Measurements from ENCODE around the gene PROB1.

DNA sequence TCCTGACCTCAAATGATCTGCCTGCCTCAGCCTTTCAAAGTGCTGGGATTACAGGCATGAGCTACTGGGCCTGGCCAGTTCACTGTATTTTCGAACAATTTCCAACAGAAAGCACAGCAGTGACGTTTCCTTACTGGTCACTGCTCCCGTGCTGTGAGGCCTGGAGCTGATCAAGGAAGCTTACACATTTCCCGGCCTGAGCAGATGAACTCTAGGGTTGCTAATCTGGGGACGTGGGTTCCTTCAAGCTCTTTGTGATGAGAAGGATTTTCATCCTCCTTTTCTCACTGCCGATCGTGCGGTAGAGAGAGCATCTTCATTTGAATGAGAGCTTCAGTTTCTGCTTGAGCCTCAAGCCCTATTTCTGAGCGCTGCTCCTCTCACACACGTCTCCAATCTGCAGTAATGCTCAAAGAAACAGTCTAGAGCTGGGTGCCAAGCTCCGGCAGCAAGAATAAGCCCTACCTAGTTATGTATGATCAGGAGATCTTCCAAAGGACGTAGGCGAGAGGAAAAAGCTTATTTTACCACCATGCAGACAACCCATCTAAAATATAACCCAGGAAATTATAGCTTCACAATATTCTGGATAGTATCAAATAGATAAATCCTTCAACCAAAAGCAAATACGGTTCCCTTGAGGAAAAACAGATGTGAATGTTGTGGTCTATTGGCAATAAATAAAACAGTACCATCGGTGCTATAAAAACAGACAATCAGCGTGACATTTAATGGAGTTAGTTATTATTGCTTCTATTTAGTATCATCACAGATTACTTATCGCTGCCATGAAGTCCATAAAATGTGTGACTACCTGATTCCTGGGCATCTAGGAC, 16.3 kb upstream of the PROB1 start:
- no peak for TF ChIP-seq POLR2AphosphoS5 (IDR thresholded peaks at IDR 0.05; ENCODE audit: low read depth, low read length)
- no peak for TF ChIP-seq KDM1A (IDR thresholded peaks at IDR 0.05; ENCODE audit: borderline replicate concordance, low read length)
- TF ChIP-seq ZNF274 (IDR thresholded peaks at IDR 0.05; ENCODE audit: borderline replicate concordance, extremely low read depth, low read length), result no peak
- no peak for TF ChIP-seq POLR2A (IDR thresholded peaks at IDR 0.05; ENCODE audit: control extremely low read depth in 1 of 2, low read depth in 2 of 2, low read length in 2 of 2)
- TF ChIP-seq, protein P1, sequence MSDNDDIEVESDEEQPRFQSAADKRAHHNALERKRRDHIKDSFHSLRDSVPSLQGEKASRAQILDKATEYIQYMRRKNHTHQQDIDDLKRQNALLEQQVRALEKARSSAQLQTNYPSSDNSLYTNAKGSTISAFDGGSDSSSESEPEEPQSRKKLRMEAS (IDR thresholded peaks at IDR 0.05), result no peak
- TF ChIP-seq, protein P2, sequence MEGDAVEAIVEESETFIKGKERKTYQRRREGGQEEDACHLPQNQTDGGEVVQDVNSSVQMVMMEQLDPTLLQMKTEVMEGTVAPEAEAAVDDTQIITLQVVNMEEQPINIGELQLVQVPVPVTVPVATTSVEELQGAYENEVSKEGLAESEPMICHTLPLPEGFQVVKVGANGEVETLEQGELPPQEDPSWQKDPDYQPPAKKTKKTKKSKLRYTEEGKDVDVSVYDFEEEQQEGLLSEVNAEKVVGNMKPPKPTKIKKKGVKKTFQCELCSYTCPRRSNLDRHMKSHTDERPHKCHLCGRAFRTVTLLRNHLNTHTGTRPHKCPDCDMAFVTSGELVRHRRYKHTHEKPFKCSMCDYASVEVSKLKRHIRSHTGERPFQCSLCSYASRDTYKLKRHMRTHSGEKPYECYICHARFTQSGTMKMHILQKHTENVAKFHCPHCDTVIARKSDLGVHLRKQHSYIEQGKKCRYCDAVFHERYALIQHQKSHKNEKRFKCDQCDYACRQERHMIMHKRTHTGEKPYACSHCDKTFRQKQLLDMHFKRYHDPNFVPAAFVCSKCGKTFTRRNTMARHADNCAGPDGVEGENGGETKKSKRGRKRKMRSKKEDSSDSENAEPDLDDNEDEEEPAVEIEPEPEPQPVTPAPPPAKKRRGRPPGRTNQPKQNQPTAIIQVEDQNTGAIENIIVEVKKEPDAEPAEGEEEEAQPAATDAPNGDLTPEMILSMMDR (IDR thresholded peaks at IDR 0.05; ENCODE audit: control extremely low read depth in 1 of 3, insufficient read depth in 1 of 3, low read depth in 1 of 3, low read length in 3 of 3), result no peak
- no peak for TF ChIP-seq CBX8 (IDR thresholded peaks at IDR 0.05; ENCODE audit: borderline replicate concordance, low read depth, low read length)
- no peak for TF ChIP-seq RXRA (IDR thresholded peaks at IDR 0.05; ENCODE audit: insufficient read depth, low read depth, low read length)
- TF ChIP-seq TCF12 (IDR thresholded peaks at IDR 0.05; ENCODE audit: low read depth, low read length), result no peak
- no peak for TF ChIP-seq NRF1 (IDR thresholded peaks at IDR 0.05; ENCODE audit: low read depth, low read length)
- no peak for TF ChIP-seq CTBP2 (IDR thresholded peaks at IDR 0.05; ENCODE audit: borderline replicate concordance, insufficient read depth, insufficient read length, low read length)
- no peak for TF ChIP-seq SIN3A (conservative IDR thresholded peaks at IDR 0.05 in 1 of 2, IDR thresholded peaks at IDR 0.05 in 1 of 2; ENCODE audit: low read depth in 1 of 2, low read length in 2 of 2)
- no peak for TF ChIP-seq RNF2 (IDR thresholded peaks at IDR 0.05; ENCODE audit: borderline replicate concordance, low read depth, low read length, missing control alignments, poor library complexity, severe bottlenecking)
- TF ChIP-seq HDAC6 (IDR thresholded peaks at IDR 0.05; ENCODE audit: low read depth, low read length), result no peak
